RWPE1 (cell line): ENCODE measurements around the gene IQSEC3.

Source experiments
- CTCF ChIA-PET: fragments of 350-600 bp; sonication (Branson Sonifier 250); formaldehyde crosslinking; extraction: SDS; loops from one replicate; lab custom pipeline; 2021; lab: Yijun Ruan, JAX
- POLR2A ChIA-PET: fragments of 400-600 bp; formaldehyde crosslinking; extraction: SDS; loops from one replicate; lab custom pipeline; 2020; ENCODE audit warnings: antibody characterized with exemption; ENCODE audit not compliant: low non-redundant PET; lab: Yijun Ruan, JAX
- DNase-seq: peaks from one replicate; pipeline ENCODE4 v3.0.0; 2012; ENCODE audit warnings: low spot score
- H3K27ac ChIP-seq: fragments of 450-650 bp; 2 replicates; pipeline ENCODE4 v1.5.1; 2017
- CTCF ChIP-seq: fragments of 450-650 bp; conservative IDR thresholded peaks from 2 replicates; pipeline ENCODE4 v1.5.1; 2017; ENCODE audit warnings: low read depth, mild to moderate bottlenecking

IQSEC3 gene

GRCh38 chr12:218221-218620 lies 151.7 kb downstream of the IQSEC3 start:
- POLR2A ChIA-PET: interaction anchor here (0.6 kb wide), 1 partner anchor 116 kb away, joined by 13 read pairs; no protein-coding TSS in a partner anchor
- no peak for TF ChIP-seq CTCF
- CTCF ChIA-PET: no interaction called here
- no peak for DNase-seq
- no peak overlapping the region for H3K27ac ChIP-seq

GRCh38 chr12:218728-219590 lies 152.4 kb downstream of the IQSEC3 start:
- no peak for DNase-seq
- ChIA-PET POLR2A (no interaction called here), CTCF (interaction anchor here (0.6 to 1.0 kb wide), 3 partner anchors 9 to 33 kb away, joined by 3 to 6 read pairs (median 3); no protein-coding TSS in a partner anchor)
- H3K27ac ChIP-seq: no peak overlapping the region
- TF ChIP-seq CTCF: no peak

DNA sequence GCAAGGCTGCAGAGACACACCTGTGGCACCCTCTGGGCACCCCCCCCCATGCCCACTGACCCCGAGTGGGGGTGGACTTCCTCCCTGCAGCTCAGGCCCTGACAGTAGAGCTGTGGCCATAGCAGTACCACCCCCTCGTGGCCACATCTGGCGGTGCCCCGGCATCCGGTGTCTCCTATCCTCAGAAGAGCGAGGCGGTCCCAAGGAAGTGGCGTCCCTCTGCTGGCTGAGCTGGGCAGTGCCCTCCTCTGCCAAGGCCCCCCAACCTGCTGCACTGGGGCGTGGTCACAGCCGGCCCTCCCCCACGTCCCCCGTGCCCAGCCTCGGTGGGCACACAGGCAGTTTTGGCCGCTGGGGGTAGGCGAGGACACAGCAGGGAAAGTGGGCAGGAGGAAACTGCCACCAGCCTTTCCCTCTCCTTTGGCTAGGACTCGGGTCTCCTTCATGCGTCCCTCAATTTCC lies 153.4 kb downstream of the IQSEC3 start:
- DNase-seq: peak; percentile 15
- H3K27ac ChIP-seq: no peak overlapping the region
- no peak for TF ChIP-seq CTCF
- POLR2A ChIA-PET: no interaction called here
- CTCF ChIA-PET: interaction anchor here (0.6 to 1.0 kb wide), 2 partner anchors 8 to 28 kb away, joined by 3 read pairs; no protein-coding TSS in a partner anchor

DNA sequence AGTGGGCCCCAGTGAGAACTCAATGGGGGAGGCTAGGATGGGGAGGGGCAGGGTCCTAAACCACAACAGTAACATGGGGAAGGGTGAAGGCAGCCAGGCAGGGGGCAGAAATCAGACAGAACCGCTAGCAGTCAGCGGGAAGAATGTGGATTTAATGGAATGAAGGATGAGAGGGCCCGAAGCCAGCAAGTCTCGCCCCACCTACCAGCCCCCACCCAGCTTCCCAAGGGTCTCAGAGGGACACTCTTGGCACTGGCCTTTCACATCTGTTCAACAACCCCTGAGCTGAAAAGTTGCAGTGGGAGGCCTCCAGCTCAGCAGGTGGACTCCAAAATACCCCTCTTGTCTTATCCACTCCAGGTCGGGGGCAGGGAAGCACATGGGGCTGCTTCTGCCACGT lies 153.9 kb downstream of the IQSEC3 start:
- DNase-seq: no peak
- no peak overlapping the region for H3K27ac ChIP-seq
- POLR2A ChIA-PET: no interaction called here
- CTCF ChIA-PET: interaction anchor here (0.5 to 1.0 kb wide), 2 partner anchors 8 to 35 kb away, joined by 3 to 4 read pairs; no protein-coding TSS in a partner anchor
- TF ChIP-seq CTCF: no peak

DNA sequence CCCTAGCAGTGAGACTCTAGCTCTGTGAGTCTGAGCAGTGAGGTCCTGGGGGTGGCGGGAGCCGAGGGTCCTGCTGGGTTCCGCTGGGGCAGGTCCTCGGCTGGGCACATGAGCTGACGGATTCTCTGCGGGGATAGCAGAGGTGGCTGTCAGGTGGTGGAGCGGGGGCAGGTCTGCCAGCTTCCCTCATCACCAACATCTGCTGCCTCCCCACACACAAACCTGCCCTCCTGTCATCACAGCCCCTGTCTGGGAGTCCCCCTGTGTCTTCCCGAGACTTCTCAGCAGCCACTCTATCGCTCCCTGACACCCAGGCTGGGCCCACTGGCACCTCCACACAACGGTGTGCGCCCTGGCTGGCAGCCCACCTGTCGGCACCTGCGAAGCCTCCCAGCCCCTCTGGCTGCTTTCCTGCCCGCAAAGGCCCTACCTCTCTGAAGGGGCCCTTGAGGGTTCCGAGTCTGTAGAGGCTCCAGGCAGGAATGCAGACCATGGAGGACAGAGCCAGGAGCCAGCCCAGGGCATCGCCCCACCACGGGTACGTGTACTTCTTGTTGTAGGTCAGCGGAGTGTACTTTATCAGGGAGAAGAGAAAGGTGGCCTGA lies 154.5 kb downstream of the IQSEC3 start:
- ChIA-PET CTCF (no interaction called here), POLR2A (no interaction called here)
- no peak for TF ChIP-seq CTCF
- H3K27ac ChIP-seq: no peak overlapping the region
- DNase-seq: no peak

DNA sequence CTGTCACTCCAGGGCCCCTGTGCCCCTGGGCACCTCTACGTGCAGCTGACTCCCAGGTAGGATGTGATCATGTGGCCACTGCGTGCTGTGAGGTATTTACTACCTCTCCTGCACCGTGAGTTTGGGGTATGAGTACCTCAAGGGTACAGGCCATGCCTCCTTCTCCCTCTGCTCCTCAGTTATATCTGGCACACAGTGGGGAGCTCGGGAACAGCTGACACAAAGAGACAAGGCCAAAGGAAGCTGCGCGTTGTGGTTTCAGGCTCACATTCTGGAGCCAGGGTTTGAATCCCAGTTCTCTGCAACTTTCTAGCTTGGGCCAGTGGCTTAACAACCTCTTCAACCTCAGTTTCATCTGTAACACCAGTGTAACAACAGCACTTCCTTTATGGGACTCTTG lies 155.2 kb downstream of the IQSEC3 start:
- ChIA-PET CTCF (no interaction called here), POLR2A (no interaction called here)
- no peak overlapping the region for H3K27ac ChIP-seq
- DNase-seq: no peak
- no peak for TF ChIP-seq CTCF
